SK-N-SH (cell line): ENCODE data around the gene KNSTRN. TPM values are rescaled to one million over a fixed set of nuclear protein-coding genes. Genes with fewer than 3 reads are reported as not detected.

Experiments
- CTCF ChIA-PET: fragments of 300-600, 350-600 bp; formaldehyde crosslinking; extraction: SDS; loops from one replicate; lab custom pipeline; 2021; lab: Yijun Ruan, JAX
- POLR2A ChIA-PET: fragments of 350-600 bp; sonication (Branson Sonifier 250); formaldehyde crosslinking; extraction: SDS; loops from one replicate; lab custom pipeline; 2020; ENCODE audit warnings: antibody characterized with exemption, inconsistent platforms; lab: Yijun Ruan, JAX
- DNase-seq: peaks from one replicate; pipeline ENCODE4 v3.0.0; 2012
- H2AFZ ChIP-seq: fragments of 200-600 bp; sonication (generic); 2 replicates; pipeline ENCODE4 v1.8.1; 2016; ENCODE audit warnings: antibody characterized with exemption, mild to moderate bottlenecking, low read depth
- H3F3A ChIP-seq: fragments of 200-600 bp; sonication (generic); replicated peaks from 2 replicates; pipeline ENCODE3; 2016; ENCODE audit warnings: antibody characterized with exemption, mild to moderate bottlenecking; ENCODE audit not compliant: insufficient read depth
- H3K27ac ChIP-seq, 2 experiments: fragments of 200-500 bp in 1 of 2; fragments of 200-600 bp in 1 of 2; sonication (Bioruptor generic) in 1 of 2; sonication (generic), shearing (Covaris generic) in 1 of 2; 2 replicates each; pipeline versions ENCODE4 v1.5.1 to v1.6.1; 2014 to 2016; ENCODE audit warnings: low read depth in 2 of 2, inconsistent platforms in 1 of 2, low read length in 1 of 2, mild to moderate bottlenecking in 1 of 2, mixed read lengths in 1 of 2
- H3K27me3 ChIP-seq: fragments of 200-600 bp; sonication (generic), shearing (Covaris generic); 2 replicates; pipeline ENCODE4 v1.6.1; 2016; ENCODE audit warnings: mixed run types; ENCODE audit not compliant: insufficient read depth
- H3K36me3 ChIP-seq, 2 experiments: fragments of 200-500 bp in 1 of 2; fragments of 200-600 bp in 1 of 2; sonication (Bioruptor generic) in 1 of 2; sonication (generic) in 1 of 2; replicated peaks in 1 of 2; 2 replicates each; pipeline versions ENCODE3 to v1.5.1; 2014 to 2016; ENCODE audit warnings: low read length in 1 of 2, mild to moderate bottlenecking in 1 of 2; ENCODE audit not compliant: insufficient read depth in 2 of 2, control insufficient read depth in 1 of 2
- H3K4me1 ChIP-seq, 2 experiments: fragments of 200-500 bp in 1 of 2; fragments of 200-600 bp in 1 of 2; sonication (Bioruptor generic) in 1 of 2; sonication (generic), shearing (Covaris generic) in 1 of 2; 2 replicates each; pipeline versions ENCODE4 v1.5.1 to v1.6.1; 2014 to 2016; ENCODE audit warnings: low read depth in 1 of 2, low read length in 1 of 2, mixed run types in 1 of 2; ENCODE audit not compliant: insufficient read depth in 2 of 2, control insufficient read depth in 1 of 2
- H3K4me2 ChIP-seq: fragments of 200-600 bp; sonication (generic), shearing (Covaris generic); 2 replicates; pipeline ENCODE4 v1.6.1; 2017; ENCODE audit warnings: mixed run types
- H3K4me3 ChIP-seq, 2 experiments: fragments of 200-500 bp in 1 of 2; fragments of 200-600 bp in 1 of 2; sonication (Bioruptor generic) in 1 of 2; sonication (generic), shearing (Covaris generic) in 1 of 2; 2 replicates each; pipeline versions ENCODE4 v1.5.1 to v1.8.1; 2014 to 2016; ENCODE audit warnings: low read depth in 2 of 2, inconsistent platforms in 1 of 2, low read length in 1 of 2, mild to moderate bottlenecking in 1 of 2, mixed read lengths in 1 of 2, moderate library complexity in 1 of 2
- H3K79me2 ChIP-seq: fragments of 200-600 bp; sonication (generic); 2 replicates; pipeline ENCODE4 v1.8.1; 2017; ENCODE audit warnings: mild to moderate bottlenecking; ENCODE audit not compliant: insufficient read depth
- H3K9ac ChIP-seq: fragments of 200-600 bp; sonication (generic); 2 replicates; pipeline ENCODE4 v1.6.1; 2017; ENCODE audit warnings: mixed run types
- H3K9me2 ChIP-seq: fragments of 200-600 bp; sonication (generic); 2 replicates; pipeline ENCODE4 v1.6.1; 2017; ENCODE audit warnings: mixed run types
- H3K9me3 ChIP-seq: fragments of 200-600 bp; sonication (generic); 2 replicates; pipeline ENCODE4 v1.6.1; 2017; ENCODE audit warnings: mixed run types, mild to moderate bottlenecking, moderate library complexity
- H4K20me1 ChIP-seq: fragments of 200-600 bp; sonication (generic); 2 replicates; pipeline ENCODE4 v1.6.1; 2017; ENCODE audit warnings: mild to moderate bottlenecking, mixed run types; ENCODE audit not compliant: insufficient read depth
- CHD2 ChIP-seq: fragments of 150-350 bp; IDR thresholded peaks from 2 replicates; pipeline ENCODE4 v1.6.1; 2018; ENCODE audit warnings: low read length; ENCODE audit not compliant: partially characterized antibody
- FOXJ3 ChIP-seq: sonication (generic); formaldehyde crosslinking; IDR thresholded peaks from 2 replicates; pipeline ENCODE4 v1.5.1; 2020; ENCODE audit warnings: mild to moderate bottlenecking, missing genetic modification reagents
- FOXM1 ChIP-seq: IDR thresholded peaks from 2 replicates; pipeline ENCODE4 v1.4.0; 2012; ENCODE audit warnings: low read depth, mild to moderate bottlenecking
- GATA2 ChIP-seq: sonication (generic); formaldehyde crosslinking; IDR thresholded peaks from 2 replicates; pipeline ENCODE4 v1.5.0; 2020; ENCODE audit warnings: mild to moderate bottlenecking, missing genetic modification reagents
- IRF3 ChIP-seq: fragments of 150-350 bp; IDR thresholded peaks from 2 replicates; pipeline ENCODE4 v1.6.1; 2016; ENCODE audit warnings: mild to moderate bottlenecking, low read depth, low read length
- MXI1 ChIP-seq: IDR thresholded peaks from 2 replicates; pipeline ENCODE4 v1.6.1; 2012; ENCODE audit warnings: mild to moderate bottlenecking, low read depth, low read length, improper control_type of control experiment
- USF2 ChIP-seq: fragments of 150-350 bp; IDR thresholded peaks from 2 replicates; pipeline ENCODE4 v1.6.1; 2017; ENCODE audit warnings: antibody characterized with exemption, low read length, low read depth, borderline replicate concordance
- whole genome bisulfite sequencing: methylation state at CpG from one replicate; pipeline ENCODE4 v1.1.6; 2017; ENCODE audit warnings: low lambda C conversion rate; 5-methylcytosine and 5-hydroxymethylcytosine counted together
- polyA plus RNA-seq, 3 experiments: library from polyadenylated mRNA; depleted of rRNA; stranded (reverse); fragments of >200 nt; gene quantifications; 2 replicates each; pipeline ENCODE4 v1.2.3, GENCODE V29; 2012
- TF ChIP-seq, protein P1 (sequence below): IDR thresholded peaks from 2 replicates; pipeline ENCODE4; 2012
- TF ChIP-seq, protein P2 (sequence below): fragments of 200-600 bp; sonication (generic); IDR thresholded peaks from 2 replicates; pipeline ENCODE4 v1.6.1; 2017; ENCODE audit warnings: antibody characterized with exemption, mild to moderate bottlenecking, moderate library complexity

KNSTRN gene
- polyA plus RNA-seq, 1 of the 3 experiments (the other 2 are of a cell fraction) = 25.5 TPM

DNA sequence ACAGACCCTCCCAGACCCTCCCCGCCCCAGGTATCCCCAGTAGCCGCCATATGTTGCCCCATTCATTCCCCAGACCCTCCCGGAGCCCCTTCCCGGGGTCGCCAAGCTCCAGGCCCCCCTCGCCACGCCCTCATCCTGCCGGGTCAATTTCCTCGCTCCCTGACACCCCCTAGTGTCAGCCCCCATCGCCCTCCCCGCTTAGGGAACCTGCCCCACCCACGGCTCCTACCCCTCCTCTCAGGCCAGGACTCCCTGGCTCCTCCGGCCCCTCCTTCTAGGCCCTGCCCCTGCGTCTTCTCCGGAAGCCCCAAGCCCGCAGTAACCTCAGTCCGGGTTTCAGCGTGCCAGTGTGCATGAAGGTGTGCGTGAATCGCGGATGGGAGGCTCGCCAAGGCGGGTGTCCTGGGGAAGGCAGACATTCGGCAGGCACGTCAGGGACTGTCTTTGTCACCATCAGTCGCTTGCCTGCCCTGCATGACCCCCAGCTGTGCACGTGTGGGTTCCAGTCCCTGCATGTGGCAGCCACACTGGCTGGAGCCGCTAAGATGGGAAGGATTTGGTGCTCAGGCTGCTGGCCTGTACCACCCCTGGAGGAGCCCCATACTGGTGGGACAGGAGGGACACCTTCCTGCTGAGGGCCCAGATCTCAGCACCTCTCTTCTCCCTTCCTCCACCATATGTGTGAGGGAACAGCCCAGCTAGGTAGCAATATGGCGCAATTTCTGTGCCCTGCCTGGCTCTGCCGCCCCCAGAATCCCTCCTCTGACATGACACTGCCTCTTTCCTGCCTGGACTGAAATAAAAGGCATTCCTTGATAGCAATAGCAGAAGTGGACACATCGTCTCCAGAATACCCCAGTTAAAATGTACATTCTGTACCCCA lies 23.8 kb upstream of the KNSTRN start:
- Histone ChIP-seq H3K36me3 (no peaks in the 10 kb centered on the region), H4K20me1 (no peaks in the 10 kb centered on the region), H3K27me3 (0 out of 2 replicates have a peak, but pooled peaks cover 11% of the 10 kb centered on the region), H2AFZ (no peak overlapping the region), H3K27ac (peak overlapping the region in 1 of 2 experiments; percentile 28; a peak in 1 of 4 replicates), H3K4me2 (peak overlapping the region; percentile 92), H3K4me3 (peak overlapping the region; percentile 57 to 59), H3K79me2 (no peaks in the 10 kb centered on the region), H3K4me1 (peaks cover 0 to 34% of the 10 kb centered on the region in 2 experiments; a peak in 2 of 4 replicates), H3K9me2 (no peaks in the 10 kb centered on the region), H3K9ac (no peak overlapping the region), H3F3A (peaks cover 6% of the 10 kb centered on the region), H3K9me3 (no peaks in the 10 kb centered on the region)
- DNase-seq = peak; percentile 76
- 23% methylated on average over 26 of the region's 31 CpGs for WGBS
- peak; percentile 82 for TF ChIP-seq MXI1
- no peak for TF ChIP-seq USF2
- no peak for TF ChIP-seq CHD2
- peak; percentile 20; the same call in 1 of the 2 replicates for TF ChIP-seq FOXJ3
- POLR2A ChIA-PET = interaction anchor here (1.4 kb wide), 1 partner anchor 8 kb away, joined by 3 read pairs; no protein-coding TSS in a partner anchor
- CTCF ChIA-PET = interaction anchor here (0.7 to 70.6 kb wide), 7 partner anchors 9 to 141 kb away, joined by 3 to 2194 read pairs (median 5); partner anchors contain the start of genes ANKRD63, CCDC9B, INAFM2 and PLCB2

- peaks cover 6% of the 10 kb centered on the region for H3F3A ChIP-seq
- H2AFZ ChIP-seq = no peak overlapping the region
- POLR2A ChIA-PET = no interaction called here
- H3K79me2 ChIP-seq = no peaks in the 10 kb centered on the region
- no peak for DNase-seq
- H4K20me1 ChIP-seq = no peaks in the 10 kb centered on the region
- WGBS = 77% methylated on average over 4 of the region's 4 CpGs
- H3K27me3 ChIP-seq = 0 out of 2 replicates have a peak, but pooled peaks cover 11% of the 10 kb centered on the region
- H3K4me1 ChIP-seq = peaks cover 0 to 21% of the 10 kb centered on the region in 2 experiments; a peak in 2 of 4 replicates
- CTCF ChIA-PET = interaction anchor here (1.9 to 70.6 kb wide), 2 partner anchors 9 to 46 kb away, joined by 12 to 2194 read pairs; partner anchors contain the start of genes ANKRD63, CCDC9B, INAFM2 and PLCB2
- no peak overlapping the region for H3K27ac ChIP-seq
- H3K36me3 ChIP-seq = no peaks in the 10 kb centered on the region
- H3K4me2 ChIP-seq = no peak overlapping the region
- H3K9ac ChIP-seq = no peak overlapping the region
- H3K4me3 ChIP-seq = no peak overlapping the region
- H3K9me2 ChIP-seq = no peaks in the 10 kb centered on the region
- no peaks in the 10 kb centered on the region for H3K9me3 ChIP-seq
- TF ChIP-seq IRF3 (no peak), FOXJ3 (no peak), MXI1 (no peak), FOXM1 (no peak), GATA2 (no peak), CHD2 (no peak)
- TF ChIP-seq, protein P1, sequence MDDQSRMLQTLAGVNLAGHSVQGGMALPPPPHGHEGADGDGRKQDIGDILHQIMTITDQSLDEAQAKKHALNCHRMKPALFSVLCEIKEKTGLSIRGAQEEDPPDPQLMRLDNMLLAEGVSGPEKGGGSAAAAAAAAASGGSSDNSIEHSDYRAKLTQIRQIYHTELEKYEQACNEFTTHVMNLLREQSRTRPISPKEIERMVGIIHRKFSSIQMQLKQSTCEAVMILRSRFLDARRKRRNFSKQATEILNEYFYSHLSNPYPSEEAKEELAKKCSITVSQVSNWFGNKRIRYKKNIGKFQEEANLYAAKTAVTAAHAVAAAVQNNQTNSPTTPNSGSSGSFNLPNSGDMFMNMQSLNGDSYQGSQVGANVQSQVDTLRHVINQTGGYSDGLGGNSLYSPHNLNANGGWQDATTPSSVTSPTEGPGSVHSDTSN = no peak
- TF ChIP-seq, protein P2, sequence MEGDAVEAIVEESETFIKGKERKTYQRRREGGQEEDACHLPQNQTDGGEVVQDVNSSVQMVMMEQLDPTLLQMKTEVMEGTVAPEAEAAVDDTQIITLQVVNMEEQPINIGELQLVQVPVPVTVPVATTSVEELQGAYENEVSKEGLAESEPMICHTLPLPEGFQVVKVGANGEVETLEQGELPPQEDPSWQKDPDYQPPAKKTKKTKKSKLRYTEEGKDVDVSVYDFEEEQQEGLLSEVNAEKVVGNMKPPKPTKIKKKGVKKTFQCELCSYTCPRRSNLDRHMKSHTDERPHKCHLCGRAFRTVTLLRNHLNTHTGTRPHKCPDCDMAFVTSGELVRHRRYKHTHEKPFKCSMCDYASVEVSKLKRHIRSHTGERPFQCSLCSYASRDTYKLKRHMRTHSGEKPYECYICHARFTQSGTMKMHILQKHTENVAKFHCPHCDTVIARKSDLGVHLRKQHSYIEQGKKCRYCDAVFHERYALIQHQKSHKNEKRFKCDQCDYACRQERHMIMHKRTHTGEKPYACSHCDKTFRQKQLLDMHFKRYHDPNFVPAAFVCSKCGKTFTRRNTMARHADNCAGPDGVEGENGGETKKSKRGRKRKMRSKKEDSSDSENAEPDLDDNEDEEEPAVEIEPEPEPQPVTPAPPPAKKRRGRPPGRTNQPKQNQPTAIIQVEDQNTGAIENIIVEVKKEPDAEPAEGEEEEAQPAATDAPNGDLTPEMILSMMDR = no peak
Measured at GRCh38 chr15:40360015-40360414, 22.5 kb upstream of the KNSTRN start.
